Activated CD4-positive, alpha-beta T cell treated with anti-CD3 and anti-CD28 coated beads for 1 hour (primary cell): Measurements from ENCODE around the gene KRT36.

Experiments used
- DNase-seq: peaks from one replicate; pipeline ENCODE4 v3.0.0-alpha.2; 2020

Gene KRT36

GRCh38 chr17:41500131-41500911, 10.6 kb upstream of the KRT36 start:
- DNase-seq = no peak

DNA sequence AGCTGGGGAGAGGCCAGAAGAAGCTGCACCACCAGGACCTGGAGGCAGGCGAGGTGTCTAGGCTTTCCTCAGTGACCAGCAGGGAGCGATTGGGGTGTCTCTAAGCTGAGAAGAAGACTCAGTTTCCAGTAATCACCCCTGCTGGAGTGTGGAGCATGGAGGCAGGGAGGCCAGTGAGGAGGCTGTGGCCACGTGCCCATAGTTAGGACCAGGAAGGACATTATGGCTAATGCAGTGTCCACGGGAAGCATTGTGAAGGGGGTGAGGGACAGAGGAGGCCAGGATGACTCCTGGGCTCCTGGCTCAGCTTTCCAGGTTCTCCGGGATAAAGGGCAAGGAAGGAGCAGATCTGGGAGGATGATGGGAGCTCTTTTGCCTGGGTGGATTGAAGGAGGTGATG, 10.0 kb upstream of the KRT36 start:
- DNase-seq = no peak

GRCh38 chr17:41498276-41498675, 8.6 kb upstream of the KRT36 start:
- DNase-seq = no peak

GRCh38 chr17:41496803-41497484, 7.2 kb upstream of the KRT36 start:
- DNase-seq = peak; percentile 15

- DNase-seq = no peak
These were observed 4.8 kb upstream of the KRT36 start for GRCh38 chr17:41494524-41494923.

DNA sequence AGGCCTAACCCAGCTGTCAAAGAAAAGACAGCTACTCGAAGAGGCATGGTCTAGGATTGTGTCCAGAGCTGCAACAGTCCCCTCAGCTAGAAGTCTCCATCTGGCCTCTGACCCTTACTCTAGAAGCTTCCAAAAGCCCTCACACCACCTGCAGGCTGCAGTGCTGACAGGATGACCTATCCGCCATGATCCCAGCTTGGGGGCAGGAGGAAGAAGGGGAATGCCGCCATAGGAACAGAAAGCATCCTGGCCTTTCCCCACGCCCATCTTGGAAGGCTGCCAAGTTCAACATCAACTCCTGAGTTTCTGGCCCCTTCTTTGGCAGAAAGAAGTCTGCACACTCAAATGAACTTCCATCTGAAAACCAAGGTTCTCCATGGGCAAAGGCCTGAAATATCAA, 3.1 kb upstream of the KRT36 start:
- DNase-seq = no peak

DNA sequence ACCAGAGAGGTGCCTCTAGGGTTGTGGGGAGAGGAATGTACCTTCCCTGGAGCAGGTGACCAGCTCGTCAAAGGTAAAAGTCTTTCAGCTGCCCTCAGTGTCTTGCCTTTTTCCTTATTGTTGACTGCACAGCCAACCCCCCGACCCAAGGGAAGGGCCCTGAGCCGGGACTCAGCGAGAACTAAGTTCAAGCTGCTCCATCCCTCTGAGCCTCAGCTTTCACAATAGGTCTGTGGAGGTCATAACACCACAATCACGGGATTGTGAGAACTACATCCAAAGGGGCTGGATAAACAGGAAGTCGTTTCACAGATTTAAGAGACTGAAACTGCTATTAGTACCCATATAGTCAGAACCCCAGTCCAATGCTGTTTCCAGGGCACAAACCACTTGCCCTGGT, 2.6 kb upstream of the KRT36 start:
- no peak for DNase-seq

- DNase-seq = no peak
These were observed 1.8 kb upstream of the KRT36 start for GRCh38 chr17:41491476-41491875.

GRCh38 chr17:41490000-41490990, 585 bp upstream of the KRT36 start:
- no peak for DNase-seq

- DNase-seq = no peak
These were observed 2.7 kb downstream of the KRT36 start for GRCh38 chr17:41486809-41487530.

DNA sequence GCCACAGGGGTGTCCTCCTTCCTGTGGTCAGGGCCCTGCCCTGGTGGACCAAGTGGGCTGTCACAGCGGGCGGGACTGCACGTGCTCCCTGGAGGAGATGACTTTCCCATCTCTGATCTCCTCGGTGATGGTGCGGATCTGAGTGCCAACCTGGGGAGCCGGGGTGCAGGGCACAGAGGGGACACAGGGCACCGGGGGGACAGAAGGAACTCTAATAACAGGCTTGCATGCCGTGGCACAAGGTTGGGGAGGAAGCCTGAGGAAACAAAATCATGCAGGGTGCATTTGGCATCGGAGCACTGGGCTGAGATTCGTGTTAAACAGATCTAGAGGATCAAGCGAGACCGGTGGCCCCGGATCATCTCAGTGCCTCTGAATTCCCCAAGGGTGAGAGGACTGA, 3.4 kb downstream of the KRT36 start:
- no peak for DNase-seq

DNA sequence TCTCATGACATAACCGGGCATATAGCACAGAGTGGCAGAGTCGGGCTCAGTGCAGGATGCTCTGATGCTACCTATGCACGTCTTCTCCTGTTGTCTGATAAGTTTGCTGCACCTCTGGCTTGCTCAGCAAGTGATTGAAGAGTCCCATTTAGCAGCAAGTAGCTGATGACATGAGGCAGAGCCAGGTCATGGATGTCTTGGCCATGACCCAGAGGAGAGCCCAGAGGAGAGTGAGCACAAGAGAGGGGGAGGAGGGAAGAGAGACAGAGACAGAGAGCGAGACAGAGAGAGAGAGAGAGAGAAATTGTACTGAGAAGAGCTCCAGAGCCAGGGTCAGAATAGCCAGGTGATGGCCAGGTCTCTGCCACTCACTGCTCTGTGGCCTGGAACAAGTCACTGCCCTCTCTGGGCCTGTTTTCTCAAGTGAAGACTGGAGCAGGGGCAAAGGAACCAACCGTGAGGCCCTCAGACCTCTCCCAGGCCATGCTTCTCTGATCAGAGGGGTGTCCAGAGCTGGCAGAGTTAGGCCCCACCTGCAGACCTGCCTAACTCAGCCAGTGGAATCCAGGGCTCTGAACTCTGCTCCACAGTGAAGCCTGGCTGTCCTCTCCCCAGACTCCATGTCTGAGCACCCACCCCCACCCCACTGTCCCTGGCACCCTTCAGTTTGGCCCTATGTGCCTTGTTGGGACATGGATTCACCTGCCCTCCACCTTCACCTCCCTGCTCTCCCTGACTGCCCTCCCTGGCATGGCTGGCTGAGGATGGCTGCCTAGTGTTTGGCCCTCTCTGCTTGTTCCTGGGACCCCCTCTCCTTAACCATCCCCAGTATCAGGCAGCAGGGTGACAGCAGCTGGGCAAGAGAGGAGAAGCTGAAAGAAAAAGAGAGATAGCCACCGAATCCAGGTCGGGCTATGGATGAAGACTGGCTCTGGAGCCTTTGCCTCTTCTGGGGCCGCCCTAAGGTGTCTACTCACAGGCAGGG, 4.5 kb downstream of the KRT36 start:
- DNase-seq = no peak

- DNase-seq = no peak
These were observed 5.5 kb downstream of the KRT36 start for GRCh38 chr17:41483991-41484826.

DNA sequence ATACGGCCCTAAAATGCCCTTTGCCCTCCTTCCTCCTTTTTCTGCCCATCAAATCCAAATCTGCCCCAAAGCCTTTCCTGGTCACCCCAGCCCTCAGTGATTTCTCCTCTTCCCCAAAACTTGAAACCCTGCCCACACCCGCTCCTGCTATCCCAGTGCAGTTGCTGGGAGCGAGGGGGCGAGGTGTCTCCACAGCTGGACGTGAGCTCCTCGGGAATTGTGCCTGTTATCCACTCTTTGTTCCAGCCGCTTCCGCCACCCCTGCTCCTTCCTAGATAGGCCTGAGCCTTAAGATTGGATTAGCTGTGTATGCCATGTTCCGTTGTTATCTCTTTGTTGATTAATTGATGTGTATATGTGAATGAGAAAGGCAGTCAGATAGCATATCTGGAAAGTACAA, 6.2 kb downstream of the KRT36 start:
- no peak for DNase-seq

- no peak for DNase-seq
These were observed 8.7 kb downstream of the KRT36 start, which contains the start of gene KRT35 for GRCh38 chr17:41481036-41481435. Gene KRT35 (minus strand): TSS chr17:41481151. CDS start chr17:41481097, 54 bp downstream.

GRCh38 chr17:41480581-41480980, 9.1 kb downstream of the KRT36 start:
- DNase-seq = no peak

GRCh38 chr17:41480136-41480535, 9.6 kb downstream of the KRT36 start:
- no peak for DNase-seq

GRCh38 chr17:41478237-41478636, 11.5 kb downstream of the KRT36 start:
- no peak for DNase-seq

DNA sequence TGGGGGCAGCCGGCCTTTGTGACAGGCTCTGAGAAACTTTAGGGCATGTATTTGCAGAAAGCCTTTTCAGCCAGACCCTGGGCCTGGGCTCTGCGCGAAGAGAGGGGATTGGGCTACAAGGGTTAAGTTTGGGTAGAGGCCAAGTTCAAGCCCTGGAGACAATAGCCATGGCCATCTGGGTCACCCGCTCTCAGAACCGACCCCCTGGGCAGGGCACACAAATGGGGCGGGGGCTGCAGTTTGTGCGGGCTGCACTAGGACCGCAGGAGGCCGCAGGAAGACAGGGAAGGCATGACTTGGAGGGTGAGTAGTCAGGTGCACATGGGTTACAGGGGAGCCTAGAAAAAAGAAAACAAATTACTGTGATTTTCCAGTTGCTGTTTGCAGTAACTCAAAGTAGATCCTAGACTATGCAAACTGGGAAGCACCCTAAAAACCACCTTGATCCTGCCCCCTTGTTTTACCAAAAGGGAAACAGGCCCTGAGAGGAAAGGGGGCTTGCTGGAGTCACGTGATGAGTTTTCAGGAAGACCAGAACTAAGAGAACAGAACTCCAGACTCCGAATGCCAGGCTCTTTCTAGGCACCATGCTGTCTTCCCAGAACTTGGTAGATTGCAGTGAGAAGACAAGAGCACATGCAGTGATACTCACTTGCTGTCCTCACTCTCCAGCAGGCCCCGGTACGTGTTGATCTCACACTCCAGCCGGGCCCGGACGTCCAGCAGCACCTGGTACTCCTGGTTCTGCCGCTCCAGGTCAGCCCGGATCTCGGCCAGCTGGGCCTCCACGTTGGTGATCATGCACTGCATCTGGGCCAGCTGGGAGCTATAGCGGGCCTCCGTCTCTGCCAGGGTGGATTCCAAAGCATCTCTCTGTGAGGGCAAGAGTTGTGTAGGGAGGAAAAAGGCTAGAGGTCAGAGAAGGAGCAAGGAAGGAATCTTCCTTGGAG, 12.6 kb downstream of the KRT36 start:
- no peak for DNase-seq
